Measurements from ENCODE around the gene RASSF3.
"Not testable (repeated sequence)": the region's sequence is repeated elsewhere in the genome, so short reads cannot be mapped to it uniquely, and the experiment has no call there.

The RASSF3 gene

GRCh38 chr12:64685605-64686004 lies 75.3 kb downstream of the RASSF3 start:
- DNase-seq (ENCODE audit: extremely low spot score, insufficient read length, low read depth) (no peak), FAIRE-seq (no peak)

- no peak for FAIRE-seq
- no peak for DNase-seq (ENCODE audit: extremely low spot score, insufficient read length, low read depth)
Observed at GRCh38 chr12:64687816-64688215, 77.5 kb downstream of the RASSF3 start.

DNA sequence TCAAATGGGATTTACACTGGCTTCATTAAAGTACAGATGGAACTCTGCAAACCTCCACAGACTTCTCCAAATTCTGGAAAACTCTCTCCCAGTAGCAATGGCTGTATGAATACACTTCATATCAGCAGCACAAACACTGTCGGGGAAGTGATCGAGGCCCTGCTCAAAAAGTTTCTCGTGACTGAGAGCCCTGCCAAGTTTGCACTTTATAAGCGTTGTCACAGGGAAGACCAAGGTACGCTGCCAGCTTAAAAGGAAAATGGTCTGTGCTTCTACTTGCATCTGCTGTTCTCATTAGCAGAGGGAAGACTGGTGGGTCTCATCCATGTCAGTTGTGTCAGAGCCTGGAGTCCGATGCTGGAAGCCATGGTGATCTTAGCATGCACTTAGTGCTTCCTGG lies 77.9 kb downstream of the RASSF3 start:
- FAIRE-seq = no peak
- DNase-seq (ENCODE audit: extremely low spot score, insufficient read length, low read depth) = no peak

GRCh38 chr12:64688715-64689114 lies 78.4 kb downstream of the RASSF3 start:
- no peak for DNase-seq (ENCODE audit: extremely low spot score, insufficient read length, low read depth)
- FAIRE-seq = no peak

GRCh38 chr12:64690236-64690635 lies 79.9 kb downstream of the RASSF3 start:
- not testable (repeated sequence) for FAIRE-seq; DNase-seq (ENCODE audit: extremely low spot score, insufficient read length, low read depth)

GRCh38 chr12:64691227-64691794 lies 81.0 kb downstream of the RASSF3 start:
- DNase-seq (ENCODE audit: extremely low spot score, insufficient read length, low read depth) (no peak), FAIRE-seq (no peak)

GRCh38 chr12:64691795-64692583 lies 81.7 kb downstream of the RASSF3 start:
- DNase-seq (ENCODE audit: extremely low spot score, insufficient read length, low read depth) (no peak), FAIRE-seq (no peak)

- FAIRE-seq = no peak
Observed at GRCh38 chr12:64694130-64695040, 84.1 kb downstream of the RASSF3 start.

DNA sequence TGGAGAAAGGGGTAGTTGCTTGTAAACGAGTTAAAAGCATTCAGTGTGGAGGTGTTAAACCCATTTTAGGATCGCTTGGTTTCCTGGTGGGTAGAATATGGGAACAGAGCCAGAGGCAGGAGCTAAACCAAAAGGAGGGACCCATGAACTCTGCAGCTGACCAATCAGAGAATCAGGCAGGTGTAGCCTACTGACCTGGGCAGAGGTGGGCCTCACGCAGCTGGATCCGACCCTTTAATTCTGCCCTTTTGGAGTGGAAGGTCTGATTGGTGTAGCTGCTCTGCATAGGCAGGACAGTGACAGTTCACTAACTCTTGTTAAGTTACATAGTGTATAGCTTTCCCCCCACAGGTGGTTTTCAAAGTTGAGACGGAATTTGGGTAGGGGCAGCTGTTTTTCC lies 85.3 kb downstream of the RASSF3 start:
- FAIRE-seq (no peak), DNase-seq (ENCODE audit: extremely low spot score, insufficient read length, low read depth) (no peak)

More at GRCh38 chr12:64694130-64695040, 84.1 kb downstream of the RASSF3 start:
- no peak for DNase-seq (ENCODE audit: extremely low spot score, insufficient read length, low read depth)

GRCh38 chr12:64696080-64696741 lies 85.9 kb downstream of the RASSF3 start:
- FAIRE-seq = no peak

DNA sequence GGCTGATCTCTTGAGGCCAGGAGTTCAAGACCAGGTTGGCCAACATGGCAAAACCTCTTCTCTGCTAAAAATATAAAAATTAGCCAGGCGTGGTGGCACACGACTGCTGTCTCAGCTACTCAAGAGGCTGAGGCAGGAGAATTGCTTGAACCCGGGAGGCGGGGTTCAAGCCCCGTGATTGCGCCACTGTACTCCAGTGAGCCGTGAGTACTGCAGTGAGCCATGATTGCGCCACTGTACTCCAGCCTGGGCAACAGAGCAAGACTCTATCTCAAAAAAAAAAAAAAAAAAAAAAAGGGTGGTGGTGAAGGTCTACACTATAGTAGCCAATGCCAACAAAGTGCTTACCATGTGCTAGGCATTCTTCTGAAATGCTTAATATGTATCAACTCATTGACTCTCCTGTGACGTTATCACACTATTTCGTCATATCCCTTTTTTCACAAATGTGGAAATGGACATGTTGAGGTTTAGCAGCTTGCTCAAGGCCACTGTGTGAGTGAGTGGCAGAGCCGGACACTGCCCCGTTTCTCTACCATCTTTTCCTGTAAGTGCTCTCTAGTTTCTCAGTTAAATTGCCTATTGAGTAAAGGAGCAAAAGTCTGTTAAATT lies 89.3 kb downstream of the RASSF3 start:
- DNase-seq (ENCODE audit: extremely low spot score, insufficient read length, low read depth) = no peak
- no peak for FAIRE-seq

More at GRCh38 chr12:64696080-64696741, 85.9 kb downstream of the RASSF3 start:
- no peak for DNase-seq (ENCODE audit: extremely low spot score, insufficient read length, low read depth)

- no peak for FAIRE-seq
- no peak for DNase-seq (ENCODE audit: extremely low spot score, insufficient read length, low read depth)
Observed at GRCh38 chr12:64700532-64700931, 90.2 kb downstream of the RASSF3 start.

DNA sequence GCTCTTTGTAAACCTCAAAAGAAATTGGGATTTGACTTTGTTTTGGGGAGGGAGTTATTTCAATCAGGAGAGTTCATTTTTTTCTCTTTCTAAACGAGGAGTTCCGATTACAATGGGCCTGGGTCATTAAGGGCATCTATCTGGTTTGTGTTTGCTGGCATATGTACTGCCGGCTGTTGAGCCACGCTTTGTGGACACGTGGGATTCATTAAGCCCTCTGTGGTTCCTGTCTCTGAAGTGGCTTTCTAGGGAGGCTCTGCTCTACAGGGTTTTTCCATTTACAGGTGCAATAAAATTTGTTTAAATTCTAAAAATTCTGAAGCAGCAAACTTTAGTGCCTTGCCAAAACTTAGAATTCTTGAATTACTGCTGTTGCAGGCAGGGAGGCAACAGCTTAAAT lies 91.0 kb downstream of the RASSF3 start:
- FAIRE-seq = no peak
- DNase-seq (ENCODE audit: extremely low spot score, insufficient read length, low read depth) = no peak

GRCh38 chr12:64706306-64706705 lies 96.0 kb downstream of the RASSF3 start:
- FAIRE-seq = no peak
- no peak for DNase-seq (ENCODE audit: extremely low spot score, insufficient read length, low read depth)

GRCh38 chr12:64706857-64707256 lies 96.6 kb downstream of the RASSF3 start:
- DNase-seq (ENCODE audit: extremely low spot score, insufficient read length, low read depth) = no peak
- FAIRE-seq = no peak

DNA sequence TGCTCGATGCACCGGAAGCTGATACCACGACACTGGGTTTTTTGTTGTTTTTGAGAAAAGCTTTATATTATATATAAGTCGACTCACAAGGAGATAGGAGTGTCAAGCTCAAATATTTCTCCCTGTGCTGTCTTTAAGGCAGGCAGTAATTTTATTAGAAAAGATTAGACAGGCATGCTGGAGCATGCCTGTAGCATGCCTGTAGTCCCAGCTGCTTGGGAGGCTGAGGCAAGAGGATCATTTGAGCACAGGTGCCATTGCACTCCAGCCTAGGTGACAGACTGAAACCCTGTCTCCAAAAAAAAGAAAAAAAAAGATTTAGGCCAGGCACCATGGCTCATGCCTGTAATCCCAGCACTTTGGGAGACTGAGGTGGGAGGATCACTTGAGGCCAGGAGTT lies 97.1 kb downstream of the RASSF3 start:
- DNase-seq (ENCODE audit: extremely low spot score, insufficient read length, low read depth) = no peak
- FAIRE-seq = no peak

- FAIRE-seq (no peak), DNase-seq (ENCODE audit: extremely low spot score, insufficient read length, low read depth) (no peak)
Observed at GRCh38 chr12:64707926-64708325, 97.6 kb downstream of the RASSF3 start.

GRCh38 chr12:64709429-64709828 lies 99.1 kb downstream of the RASSF3 start:
- FAIRE-seq (no peak), DNase-seq (ENCODE audit: extremely low spot score, insufficient read length, low read depth) (no peak)

- FAIRE-seq (no peak), DNase-seq (ENCODE audit: extremely low spot score, insufficient read length, low read depth) (no peak)
Observed at GRCh38 chr12:64713376-64713775, 103.1 kb downstream of the RASSF3 start.

GRCh38 chr12:64714551-64714968 lies 104.3 kb downstream of the RASSF3 start:
- peak; percentile 86 for FAIRE-seq
- DNase-seq (ENCODE audit: extremely low spot score, insufficient read length, low read depth) = no peak

Measured in GM18507 (cell line).